ENCODE data around the gene C19orf85.
"Not testable (repeated sequence)": the region's sequence is repeated elsewhere in the genome, so short reads cannot be mapped to it uniquely, and the experiment has no call there.

C19orf85 gene

DNA sequence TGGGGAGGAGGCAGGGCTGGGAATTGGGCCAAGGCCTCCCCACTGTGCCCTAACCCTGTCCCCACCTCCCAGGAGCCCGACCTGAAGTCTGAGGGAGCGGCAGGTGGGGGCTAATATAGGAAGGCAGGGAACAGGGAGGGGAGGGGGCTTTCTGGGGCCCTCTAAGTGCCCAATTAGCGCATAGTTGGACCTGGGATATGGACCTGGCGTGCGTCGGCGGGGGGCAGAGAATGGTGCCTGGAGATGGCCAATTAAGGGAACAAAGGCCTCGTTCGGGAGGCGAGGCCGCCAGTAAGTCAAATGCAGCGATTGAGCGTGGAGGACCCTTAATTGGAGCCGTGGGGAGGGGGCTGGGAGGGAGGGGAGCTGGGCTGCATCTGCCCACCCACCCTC, at the start of gene C19orf85:
Gene C19orf85, minus strand, starts transcription at position 90 of the 393 bp plus-strand sequence. CDS start 197 bp downstream, outside the sequence.
- DNase-seq = no peak

DNA sequence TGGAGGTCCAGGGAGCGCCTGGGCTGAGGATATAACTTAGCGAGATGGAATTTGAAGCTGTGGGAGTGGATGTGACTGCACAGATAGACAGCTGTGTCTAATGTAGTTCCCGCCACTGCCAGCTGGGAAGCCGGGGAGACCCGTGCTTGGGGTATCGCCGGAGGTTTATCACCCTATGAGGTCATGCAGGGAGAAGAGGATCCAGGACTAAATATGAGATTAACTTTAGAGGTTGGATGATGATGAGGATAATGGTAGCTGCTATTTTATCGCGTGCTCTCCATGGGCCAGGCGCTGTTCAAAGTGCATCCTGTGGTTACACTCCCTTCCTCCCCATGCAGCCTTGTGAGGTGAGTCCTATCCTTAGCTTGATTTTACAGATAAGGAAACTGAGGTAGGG, 43.6 kb upstream of the C19orf85 start:
- no peak for DNase-seq

GRCh38 chr19:55504981-55505380, 40.4 kb upstream of the C19orf85 start:
- no peak for DNase-seq

- no peak for DNase-seq
Measured at GRCh38 chr19:55504252-55504603, 39.7 kb upstream of the C19orf85 start.

DNA sequence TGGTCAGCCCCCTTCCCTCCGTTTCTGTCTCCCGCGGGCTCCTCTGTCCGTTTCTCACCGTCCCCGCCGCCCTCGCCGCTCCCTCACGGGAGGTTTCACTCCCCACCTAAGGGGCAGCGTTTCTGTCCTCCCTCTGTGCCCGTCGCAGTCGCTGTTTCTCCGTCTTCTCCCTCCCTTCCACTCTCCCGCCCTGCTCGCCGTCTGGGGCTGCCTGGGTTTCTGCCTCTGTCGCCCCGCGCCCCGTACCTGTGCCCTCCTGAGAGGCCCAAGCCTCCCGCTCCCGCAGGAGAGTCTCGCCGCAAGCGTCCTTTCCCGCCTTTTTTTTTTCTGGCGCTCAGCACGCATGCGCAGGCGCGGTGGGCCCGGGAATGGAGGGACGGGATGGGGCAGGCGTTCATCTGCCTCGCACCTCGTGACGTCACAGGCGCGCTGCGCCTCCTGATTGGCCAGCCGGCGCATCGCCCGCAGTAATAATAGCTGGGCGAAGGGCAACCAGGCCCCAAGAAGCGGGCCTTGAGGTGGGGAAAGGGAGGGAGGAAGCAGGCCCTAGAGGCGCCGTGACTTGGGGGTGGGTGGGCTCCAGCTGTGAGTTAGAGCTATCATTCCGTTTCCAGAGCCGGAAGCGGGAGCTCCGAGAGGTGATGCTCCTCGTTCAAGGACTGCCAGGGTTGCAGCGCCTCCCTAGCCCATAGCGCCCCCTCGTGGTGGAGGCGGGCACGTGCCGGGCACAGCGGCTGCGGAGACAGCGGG, 39.1 kb upstream of the C19orf85 start:
- peak; percentile 87 for DNase-seq

GRCh38 chr19:55503157-55503501, 38.6 kb upstream of the C19orf85 start:
- DNase-seq = no peak

DNA sequence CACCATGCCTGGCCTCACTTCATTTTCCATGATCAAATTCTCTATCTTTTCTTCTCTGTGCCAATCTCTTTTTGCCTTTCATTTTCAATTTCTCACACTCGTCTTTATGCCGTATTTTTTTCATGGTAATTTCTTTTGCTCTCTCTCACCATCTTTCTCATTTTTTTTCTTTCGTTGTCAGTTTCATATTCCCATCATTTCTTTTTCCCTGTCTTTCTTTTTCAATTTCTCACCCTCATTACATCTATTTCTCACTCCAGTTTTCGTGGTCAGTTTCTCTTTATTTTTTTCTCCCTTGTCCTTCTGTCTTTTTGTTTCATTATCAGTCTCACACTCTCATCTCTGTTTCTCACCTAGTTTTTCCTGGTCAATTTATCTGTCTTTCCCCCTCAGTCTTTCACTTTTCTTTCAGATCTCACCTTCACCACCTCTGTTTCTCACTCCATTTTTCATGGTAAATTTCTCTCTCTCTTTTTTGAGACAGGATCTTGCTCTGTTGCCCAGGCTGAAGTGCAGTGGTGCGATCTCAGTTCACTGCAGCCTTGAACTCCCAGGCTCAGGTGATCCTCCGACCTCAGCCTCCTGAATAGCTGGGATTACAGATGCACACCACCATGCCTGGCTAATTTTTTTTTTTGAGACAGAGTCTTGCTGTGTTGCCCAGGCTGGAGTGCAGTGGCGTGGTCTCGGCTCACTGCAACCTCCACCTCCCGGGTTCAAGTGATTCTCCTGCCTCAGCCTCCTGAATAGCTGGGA, 37.8 kb upstream of the C19orf85 start:
- DNase-seq = no peak

- no peak for DNase-seq
Measured at GRCh38 chr19:55500368-55500952, 35.9 kb upstream of the C19orf85 start.

- DNase-seq = no peak
Measured at GRCh38 chr19:55498246-55498840, 33.8 kb upstream of the C19orf85 start.

DNA sequence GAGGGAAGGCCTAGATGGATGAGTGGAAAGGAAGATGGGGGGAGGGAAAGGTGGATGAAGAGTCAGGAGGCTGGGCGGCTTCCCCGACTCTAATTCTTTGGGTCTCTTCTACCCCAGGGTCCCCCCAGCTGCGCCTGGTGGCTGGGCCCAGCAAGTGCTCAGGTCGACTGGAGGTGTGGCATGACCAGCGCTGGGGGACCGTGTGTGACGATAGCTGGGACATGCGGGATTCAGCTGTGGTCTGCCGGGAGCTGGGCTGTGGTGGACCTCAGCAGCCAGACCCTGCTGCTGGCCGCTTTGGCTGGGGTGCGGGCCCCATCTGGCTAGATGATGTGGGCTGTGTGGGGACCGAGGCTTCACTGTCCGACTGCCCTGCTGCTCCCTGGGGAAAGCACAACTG, 33.2 kb upstream of the C19orf85 start:
- no peak for DNase-seq

- not testable (repeated sequence) for DNase-seq
Measured at GRCh38 chr19:55496820-55497219, 32.3 kb upstream of the C19orf85 start.

- no peak for DNase-seq
Measured at GRCh38 chr19:55495646-55496349, 31.2 kb upstream of the C19orf85 start.

DNA sequence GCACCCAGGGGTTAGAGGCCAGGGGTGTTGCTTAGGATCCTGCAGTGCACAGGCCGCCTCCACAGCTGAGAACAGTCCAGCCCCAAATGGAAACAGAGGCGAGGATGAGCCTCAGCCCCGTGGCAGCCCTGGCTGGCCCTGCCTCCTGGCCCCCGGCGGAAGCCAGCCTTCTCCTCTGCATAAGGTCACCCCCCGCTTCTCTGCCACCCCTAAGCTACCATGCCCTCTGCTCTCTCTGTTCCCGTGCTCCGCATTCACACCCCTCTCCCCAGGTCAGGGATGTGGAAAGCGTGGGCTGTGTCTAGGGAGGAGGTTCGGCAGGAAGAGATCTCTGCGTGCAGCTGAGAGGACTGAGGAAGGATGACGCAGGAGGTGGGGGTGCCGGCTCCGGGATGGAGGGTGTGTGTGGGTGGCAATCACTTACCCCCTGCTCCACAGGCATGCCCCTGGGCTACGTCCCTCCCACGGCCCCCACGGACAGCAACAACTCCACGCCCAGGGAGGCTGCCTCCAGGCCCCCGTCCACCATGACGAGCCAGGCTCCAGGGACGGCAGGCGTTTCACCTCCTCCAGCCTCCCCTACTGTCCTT, 29.7 kb upstream of the C19orf85 start:
- DNase-seq = no peak

DNA sequence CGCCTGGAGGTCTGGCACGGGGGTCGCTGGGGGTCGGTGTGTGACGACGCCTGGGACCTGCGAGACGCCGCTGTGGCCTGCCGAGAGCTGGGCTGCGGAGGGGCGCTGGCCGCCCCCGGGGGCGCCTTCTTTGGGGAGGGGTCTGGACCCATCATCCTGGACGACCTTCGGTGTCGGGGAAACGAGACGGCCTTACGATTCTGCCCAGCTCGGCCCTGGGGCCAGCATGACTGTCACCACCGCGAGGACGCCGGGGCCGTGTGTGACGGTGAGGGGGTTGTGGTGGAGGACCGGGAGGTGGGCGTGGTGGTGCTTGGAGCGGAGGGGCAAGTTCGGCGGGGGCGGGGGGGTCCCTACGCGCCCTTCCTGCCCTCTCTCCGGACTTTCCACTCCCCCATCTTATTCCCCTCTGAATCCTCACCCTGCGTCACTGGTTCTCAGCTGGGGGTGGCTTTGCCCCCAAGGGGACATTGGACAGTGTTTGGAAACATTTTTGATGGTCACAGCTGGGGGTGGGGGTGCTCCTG, 29.2 kb upstream of the C19orf85 start:
- no peak for DNase-seq

- DNase-seq = no peak
Measured at GRCh38 chr19:55493052-55493644, 28.6 kb upstream of the C19orf85 start.

DNA sequence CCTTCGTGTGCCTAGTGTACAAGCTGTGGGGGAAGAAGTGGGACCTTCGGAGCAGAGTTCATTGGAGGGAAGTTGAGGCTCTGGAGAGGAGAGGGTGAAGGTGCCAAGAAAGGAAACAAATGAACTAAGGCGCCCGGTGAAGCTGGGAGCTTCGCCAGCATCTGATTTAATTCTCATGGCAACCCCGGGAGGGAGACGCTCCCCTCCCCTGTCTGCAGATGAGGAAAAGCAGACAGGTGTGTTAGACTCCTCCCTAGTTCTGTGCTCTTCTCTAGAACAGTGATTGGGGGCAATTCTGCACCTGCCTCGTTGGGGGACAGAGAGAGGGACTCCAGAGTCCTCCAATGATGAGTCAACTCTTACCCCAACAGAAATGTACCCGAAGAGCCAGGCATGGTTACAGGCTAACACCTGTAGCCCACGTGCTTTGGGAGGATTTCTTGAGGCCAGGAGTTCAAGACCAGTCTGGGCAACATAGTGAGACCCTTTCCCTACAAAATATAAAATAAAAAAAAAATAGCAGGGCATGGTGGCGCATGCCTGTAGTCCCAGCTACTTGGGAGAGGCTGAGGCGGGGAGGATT, 27.9 kb upstream of the C19orf85 start:
- DNase-seq = no peak

DNA sequence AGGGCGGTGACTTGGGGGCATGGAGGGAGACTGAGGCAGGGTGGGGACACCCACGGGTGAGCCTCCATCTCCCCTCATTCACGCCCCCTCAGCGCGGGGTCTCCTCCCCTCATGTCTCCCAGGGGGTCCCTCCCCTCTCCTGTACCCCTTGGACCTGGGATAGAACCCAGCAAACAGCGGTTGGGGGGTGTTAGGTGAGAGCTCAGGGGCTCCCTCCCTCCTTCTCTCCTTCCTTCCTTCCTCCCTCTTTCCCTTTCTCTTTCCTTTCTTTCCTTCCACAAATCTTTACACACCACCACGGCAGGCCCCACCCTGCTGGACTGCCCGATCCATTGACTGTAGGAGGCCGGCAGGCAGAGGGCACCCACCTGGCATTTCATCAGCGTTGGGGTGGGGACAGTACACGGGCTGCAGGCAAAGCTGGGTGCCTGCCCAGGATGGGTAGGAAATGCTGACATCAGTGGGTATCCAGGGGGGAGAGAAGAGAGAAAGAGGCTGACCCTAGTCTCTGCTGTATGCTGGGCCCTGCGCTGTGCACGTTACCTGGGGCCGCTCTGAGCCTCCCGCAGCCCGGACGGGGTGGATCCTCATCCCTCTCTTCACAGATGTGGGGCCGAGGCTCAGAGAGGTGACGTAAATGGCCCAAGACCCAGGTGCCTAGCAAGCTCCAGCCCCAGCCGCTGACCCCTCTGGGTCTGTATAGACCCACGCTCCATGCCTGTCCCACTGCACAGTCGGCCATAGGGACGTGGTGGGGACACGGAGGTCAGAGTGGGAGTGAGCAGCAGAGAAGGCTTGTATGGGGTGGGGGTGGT, 27.2 kb upstream of the C19orf85 start:
- DNase-seq = no peak

- no peak for DNase-seq
Measured at GRCh38 chr19:55490478-55491432, 26.2 kb upstream of the C19orf85 start.

GRCh38 chr19:55489711-55490477, 25.3 kb upstream of the C19orf85 start:
- DNase-seq = no peak
